Liver (tissue), 3 donors: ENCODE measurements around the gene KRT80.

Source experiments
- FOXA1 ChIP-seq: IDR thresholded peaks from 2 replicates; pipeline ENCODE4 v1.6.1; 2016; ENCODE audit warnings: antibody characterized with exemption
- GABPA ChIP-seq, 2 donors: IDR thresholded peaks in 1 of 2; conservative IDR thresholded peaks in 1 of 2; 2 replicates each; pipeline ENCODE4 v1.6.1; 2016; ENCODE audit warnings: antibody characterized with exemption in 2 of 2, mild to moderate bottlenecking in 1 of 2, moderate library complexity in 1 of 2
- RAD21 ChIP-seq, 2 donors: IDR thresholded peaks; 2 replicates each; pipeline ENCODE4 v1.6.1; 2016; ENCODE audit warnings: antibody characterized with exemption in 2 of 2, mild to moderate bottlenecking in 2 of 2
- SP1 ChIP-seq: IDR thresholded peaks from 2 replicates; pipeline ENCODE4 v1.6.1; 2018; ENCODE audit warnings: antibody characterized with exemption, mild to moderate bottlenecking
- TF ChIP-seq, protein P1 (sequence below): fragments of 150-350 bp; IDR thresholded peaks from 2 replicates; pipeline ENCODE4 v1.5.1; 2017; ENCODE audit warnings: improper control_type of control experiment, low read depth, low read length; ENCODE audit not compliant: missing input control
- TF ChIP-seq, protein P2 (sequence below): IDR thresholded peaks from 2 replicates; pipeline ENCODE4 v1.6.1; 2016; ENCODE audit warnings: antibody characterized with exemption
- TF ChIP-seq, protein P3 (sequence below): IDR thresholded peaks from 2 replicates; pipeline ENCODE4 v1.6.1; 2016; ENCODE audit warnings: antibody characterized with exemption
- TF ChIP-seq, protein P4 (sequence below): IDR thresholded peaks from 2 replicates; pipeline ENCODE4 v1.6.1; 2016; ENCODE audit warnings: antibody characterized with exemption, mild to moderate bottlenecking
- donor health status: healthy.
- donor health status: healthy.

DNA sequence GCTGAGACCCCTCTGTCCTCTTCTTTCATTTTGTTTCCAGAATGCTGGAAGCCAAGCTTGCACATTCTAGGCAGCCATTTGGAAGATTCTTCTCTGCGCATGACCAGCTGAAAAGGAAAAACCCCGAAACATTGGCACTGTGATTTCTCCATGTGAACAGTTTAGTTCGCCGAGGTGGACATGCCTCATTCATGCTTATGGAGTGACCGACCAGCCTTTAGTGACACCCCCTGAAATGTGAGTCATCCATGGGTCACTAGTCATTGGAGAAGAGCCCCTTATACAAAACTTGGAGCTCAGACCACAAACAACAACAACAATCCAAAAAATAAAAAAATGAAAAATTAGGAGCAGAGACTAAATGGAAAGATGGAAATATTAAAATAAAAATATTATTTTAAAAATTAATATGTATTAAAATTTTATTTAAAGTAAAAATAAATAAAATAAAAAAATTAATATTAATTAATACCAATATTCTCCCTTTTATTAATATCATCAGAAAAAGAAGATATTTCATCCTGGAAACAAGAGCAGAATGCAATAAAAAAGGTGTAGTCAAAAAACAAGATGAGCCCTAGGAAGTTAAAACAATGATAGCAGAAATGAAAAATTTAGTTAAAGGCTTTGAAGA, 31.7 kb upstream of the KRT80 start:
- TF ChIP-seq GABPA (IDR thresholded peaks at IDR 0.05 in 1 of 2, conservative IDR thresholded peaks at IDR 0.05 in 1 of 2) (no peak), RAD21 (IDR thresholded peaks at IDR 0.05) (no peak), FOXA1 (no peak), SP1 (no peak)
- TF ChIP-seq, protein P1, sequence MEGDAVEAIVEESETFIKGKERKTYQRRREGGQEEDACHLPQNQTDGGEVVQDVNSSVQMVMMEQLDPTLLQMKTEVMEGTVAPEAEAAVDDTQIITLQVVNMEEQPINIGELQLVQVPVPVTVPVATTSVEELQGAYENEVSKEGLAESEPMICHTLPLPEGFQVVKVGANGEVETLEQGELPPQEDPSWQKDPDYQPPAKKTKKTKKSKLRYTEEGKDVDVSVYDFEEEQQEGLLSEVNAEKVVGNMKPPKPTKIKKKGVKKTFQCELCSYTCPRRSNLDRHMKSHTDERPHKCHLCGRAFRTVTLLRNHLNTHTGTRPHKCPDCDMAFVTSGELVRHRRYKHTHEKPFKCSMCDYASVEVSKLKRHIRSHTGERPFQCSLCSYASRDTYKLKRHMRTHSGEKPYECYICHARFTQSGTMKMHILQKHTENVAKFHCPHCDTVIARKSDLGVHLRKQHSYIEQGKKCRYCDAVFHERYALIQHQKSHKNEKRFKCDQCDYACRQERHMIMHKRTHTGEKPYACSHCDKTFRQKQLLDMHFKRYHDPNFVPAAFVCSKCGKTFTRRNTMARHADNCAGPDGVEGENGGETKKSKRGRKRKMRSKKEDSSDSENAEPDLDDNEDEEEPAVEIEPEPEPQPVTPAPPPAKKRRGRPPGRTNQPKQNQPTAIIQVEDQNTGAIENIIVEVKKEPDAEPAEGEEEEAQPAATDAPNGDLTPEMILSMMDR, result no peak
- TF ChIP-seq, protein P2, sequence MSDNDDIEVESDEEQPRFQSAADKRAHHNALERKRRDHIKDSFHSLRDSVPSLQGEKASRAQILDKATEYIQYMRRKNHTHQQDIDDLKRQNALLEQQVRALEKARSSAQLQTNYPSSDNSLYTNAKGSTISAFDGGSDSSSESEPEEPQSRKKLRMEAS, result no peak
- TF ChIP-seq, protein P3, sequence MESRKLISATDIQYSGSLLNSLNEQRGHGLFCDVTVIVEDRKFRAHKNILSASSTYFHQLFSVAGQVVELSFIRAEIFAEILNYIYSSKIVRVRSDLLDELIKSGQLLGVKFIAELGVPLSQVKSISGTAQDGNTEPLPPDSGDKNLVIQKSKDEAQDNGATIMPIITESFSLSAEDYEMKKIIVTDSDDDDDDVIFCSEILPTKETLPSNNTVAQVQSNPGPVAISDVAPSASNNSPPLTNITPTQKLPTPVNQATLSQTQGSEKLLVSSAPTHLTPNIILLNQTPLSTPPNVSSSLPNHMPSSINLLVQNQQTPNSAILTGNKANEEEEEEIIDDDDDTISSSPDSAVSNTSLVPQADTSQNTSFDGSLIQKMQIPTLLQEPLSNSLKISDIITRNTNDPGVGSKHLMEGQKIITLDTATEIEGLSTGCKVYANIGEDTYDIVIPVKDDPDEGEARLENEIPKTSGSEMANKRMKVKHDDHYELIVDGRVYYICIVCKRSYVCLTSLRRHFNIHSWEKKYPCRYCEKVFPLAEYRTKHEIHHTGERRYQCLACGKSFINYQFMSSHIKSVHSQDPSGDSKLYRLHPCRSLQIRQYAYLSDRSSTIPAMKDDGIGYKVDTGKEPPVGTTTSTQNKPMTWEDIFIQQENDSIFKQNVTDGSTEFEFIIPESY, result no peak
- TF ChIP-seq, protein P4, sequence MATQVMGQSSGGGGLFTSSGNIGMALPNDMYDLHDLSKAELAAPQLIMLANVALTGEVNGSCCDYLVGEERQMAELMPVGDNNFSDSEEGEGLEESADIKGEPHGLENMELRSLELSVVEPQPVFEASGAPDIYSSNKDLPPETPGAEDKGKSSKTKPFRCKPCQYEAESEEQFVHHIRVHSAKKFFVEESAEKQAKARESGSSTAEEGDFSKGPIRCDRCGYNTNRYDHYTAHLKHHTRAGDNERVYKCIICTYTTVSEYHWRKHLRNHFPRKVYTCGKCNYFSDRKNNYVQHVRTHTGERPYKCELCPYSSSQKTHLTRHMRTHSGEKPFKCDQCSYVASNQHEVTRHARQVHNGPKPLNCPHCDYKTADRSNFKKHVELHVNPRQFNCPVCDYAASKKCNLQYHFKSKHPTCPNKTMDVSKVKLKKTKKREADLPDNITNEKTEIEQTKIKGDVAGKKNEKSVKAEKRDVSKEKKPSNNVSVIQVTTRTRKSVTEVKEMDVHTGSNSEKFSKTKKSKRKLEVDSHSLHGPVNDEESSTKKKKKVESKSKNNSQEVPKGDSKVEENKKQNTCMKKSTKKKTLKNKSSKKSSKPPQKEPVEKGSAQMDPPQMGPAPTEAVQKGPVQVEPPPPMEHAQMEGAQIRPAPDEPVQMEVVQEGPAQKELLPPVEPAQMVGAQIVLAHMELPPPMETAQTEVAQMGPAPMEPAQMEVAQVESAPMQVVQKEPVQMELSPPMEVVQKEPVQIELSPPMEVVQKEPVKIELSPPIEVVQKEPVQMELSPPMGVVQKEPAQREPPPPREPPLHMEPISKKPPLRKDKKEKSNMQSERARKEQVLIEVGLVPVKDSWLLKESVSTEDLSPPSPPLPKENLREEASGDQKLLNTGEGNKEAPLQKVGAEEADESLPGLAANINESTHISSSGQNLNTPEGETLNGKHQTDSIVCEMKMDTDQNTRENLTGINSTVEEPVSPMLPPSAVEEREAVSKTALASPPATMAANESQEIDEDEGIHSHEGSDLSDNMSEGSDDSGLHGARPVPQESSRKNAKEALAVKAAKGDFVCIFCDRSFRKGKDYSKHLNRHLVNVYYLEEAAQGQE, result no peak
